HG03558 (cell line): ENCODE data around the gene COL23A1.

ENCODE experiments used
- ATAC-seq: cut with Tn5 transposase; IDR thresholded peaks from one replicate; pipeline ENCODE4 v1.9.1; 2021; ENCODE audit warnings: moderate number of reproducible peaks; ENCODE audit not compliant: unreplicated experiment; ENCODE audit errors: extremely low read depth

The COL23A1 gene

DNA sequence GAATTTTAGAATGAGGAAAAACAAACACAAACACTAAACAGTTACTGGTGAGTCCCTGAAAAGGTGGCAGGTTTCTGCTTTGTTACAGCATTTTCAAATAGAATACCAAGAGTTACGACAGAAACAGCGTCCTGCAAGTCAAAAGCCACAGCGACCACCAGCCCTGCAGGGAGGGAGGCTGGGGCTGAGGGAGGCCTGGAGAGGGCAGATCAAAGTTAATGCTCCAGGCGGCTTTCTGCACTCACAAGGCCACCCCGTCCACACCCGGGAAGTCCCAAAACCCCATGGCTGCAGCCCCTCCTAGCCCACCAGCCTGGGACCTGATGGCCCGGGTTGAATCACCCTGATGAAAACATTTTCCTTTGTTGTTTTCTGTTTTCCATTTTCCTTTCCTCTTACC is 29.3 kb downstream of the COL23A1 start:
- no peak for ATAC-seq

DNA sequence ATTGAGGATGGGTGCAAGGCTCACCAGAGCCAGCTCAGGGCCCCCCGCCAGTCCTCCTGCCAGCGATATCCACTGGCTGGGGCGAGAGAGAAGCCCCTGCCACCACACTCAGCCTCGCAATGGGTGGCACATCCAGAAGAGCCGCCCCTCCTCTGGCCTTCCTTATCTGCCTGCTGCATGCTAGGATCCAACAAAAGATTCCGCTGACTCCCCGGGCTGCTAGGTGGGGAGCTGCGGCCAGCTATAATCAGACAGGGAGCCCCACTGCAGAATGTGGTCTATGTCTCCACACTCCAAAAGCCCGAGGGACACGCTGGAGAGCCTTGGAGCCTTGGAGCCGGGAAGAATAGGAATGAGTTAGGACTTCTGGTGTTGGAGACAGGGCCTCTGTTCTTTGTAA is 32.8 kb downstream of the COL23A1 start:
- ATAC-seq: no peak

GRCh38 chr5:178555771-178556211 is 34.4 kb downstream of the COL23A1 start:
- ATAC-seq: no peak

GRCh38 chr5:178555005-178555404 is 35.2 kb downstream of the COL23A1 start:
- no peak for ATAC-seq

- no peak for ATAC-seq
These were observed 35.9 kb downstream of the COL23A1 start for GRCh38 chr5:178554311-178554710.

DNA sequence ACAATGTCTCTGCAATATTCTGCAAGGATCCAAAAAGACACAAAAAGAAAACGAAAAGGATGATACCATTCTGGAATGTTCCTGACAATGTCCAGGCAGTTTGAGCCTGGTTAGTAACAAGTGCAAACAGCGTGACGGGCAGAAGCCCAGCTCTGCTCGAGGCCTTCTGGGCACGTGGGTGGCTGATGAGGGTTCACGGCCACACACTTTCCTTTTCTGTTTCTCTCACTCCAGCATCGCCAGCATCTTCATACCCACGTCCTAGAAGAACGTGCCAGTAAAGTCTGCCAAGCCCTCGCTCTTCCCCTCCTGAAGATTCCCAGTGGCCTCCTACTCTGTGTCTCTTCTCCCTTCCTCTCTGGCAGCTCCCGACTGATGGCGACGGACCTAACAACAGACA is 36.7 kb downstream of the COL23A1 start:
- ATAC-seq: no peak

GRCh38 chr5:178551468-178551867 is 38.7 kb downstream of the COL23A1 start:
- ATAC-seq: no peak

DNA sequence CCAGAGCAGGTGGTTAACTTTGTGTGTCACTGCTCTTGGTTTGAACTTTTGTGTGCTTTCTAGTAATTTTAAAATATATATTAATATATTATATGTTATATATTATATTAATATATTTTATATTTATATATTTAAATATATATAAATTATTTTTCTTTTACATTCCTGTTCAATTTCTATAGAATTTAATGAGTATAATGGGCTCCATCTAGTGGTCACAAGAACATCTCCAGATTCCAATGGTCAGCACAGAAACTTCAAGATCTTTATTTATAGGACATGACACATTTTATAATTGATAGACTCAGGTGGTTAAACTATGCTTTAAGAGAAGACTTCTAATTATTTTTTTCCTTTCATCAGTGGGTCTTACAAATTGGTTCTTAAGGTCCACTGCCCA is 39.1 kb downstream of the COL23A1 start:
- no peak for ATAC-seq

GRCh38 chr5:178548746-178549145 is 41.4 kb downstream of the COL23A1 start:
- no peak for ATAC-seq

DNA sequence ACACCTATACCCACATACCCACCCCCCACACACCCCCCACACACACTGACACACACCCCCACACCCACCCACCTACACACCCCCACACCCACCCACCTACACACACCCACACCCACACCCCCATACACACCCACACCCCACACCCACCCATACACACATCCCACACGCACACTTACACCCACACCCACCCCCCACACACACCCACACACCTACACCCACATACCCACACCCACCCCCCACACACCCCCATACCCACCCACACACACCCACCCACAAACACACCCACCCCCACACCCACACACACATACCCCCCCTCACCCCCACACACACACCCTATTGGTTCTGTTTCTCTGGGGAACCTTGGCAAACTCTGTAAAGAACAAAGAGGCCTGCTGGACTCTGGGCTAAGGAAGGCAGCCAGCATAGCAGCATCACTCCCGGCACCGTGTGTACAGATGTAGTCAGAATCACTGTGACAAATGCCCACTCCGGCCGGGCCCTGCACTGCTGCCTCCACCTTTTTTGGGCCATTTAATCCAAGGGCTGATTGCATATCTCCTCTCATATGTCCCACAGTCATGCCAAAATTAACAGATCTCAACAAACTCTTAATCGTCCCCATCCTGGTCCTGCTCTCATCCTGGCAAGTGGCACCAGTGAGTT is 42.3 kb downstream of the COL23A1 start:
- ATAC-seq: no peak

DNA sequence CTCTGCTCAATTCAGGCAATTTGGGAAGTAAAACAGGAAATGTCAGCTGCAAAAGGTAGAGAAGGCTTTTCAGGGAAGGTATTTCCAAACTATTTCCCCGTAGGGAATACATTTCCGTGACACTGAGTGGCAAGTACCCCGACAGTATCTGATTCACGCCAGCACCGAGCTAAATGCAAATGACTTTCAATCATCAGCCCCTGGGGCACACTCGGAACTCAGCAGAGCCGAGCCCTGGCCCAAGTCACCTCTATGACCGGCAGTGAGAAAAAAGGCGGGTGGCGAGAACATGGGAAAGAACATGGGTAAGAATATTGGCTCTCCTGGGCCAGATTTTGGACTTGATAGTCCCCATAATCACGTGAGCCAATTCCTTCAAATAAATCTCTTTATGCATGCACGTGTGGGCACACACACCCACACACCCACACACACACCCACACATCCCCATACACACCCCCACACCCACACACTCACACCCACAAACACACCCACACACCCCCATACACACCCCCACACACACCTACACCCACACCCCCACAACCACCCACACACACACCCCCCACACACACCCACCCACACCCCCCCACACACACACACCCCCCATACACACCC is 43.0 kb downstream of the COL23A1 start:
- no peak for ATAC-seq

GRCh38 chr5:178546675-178547033 is 43.5 kb downstream of the COL23A1 start:
- no peak for ATAC-seq

GRCh38 chr5:178545941-178546674 is 44.1 kb downstream of the COL23A1 start:
- ATAC-seq: no peak

GRCh38 chr5:178545176-178545575 is 45.0 kb downstream of the COL23A1 start:
- ATAC-seq: no peak

GRCh38 chr5:178544166-178544834 is 45.9 kb downstream of the COL23A1 start:
- ATAC-seq: no peak

- no peak for ATAC-seq
These were observed 47.7 kb downstream of the COL23A1 start for GRCh38 chr5:178542455-178542854.

DNA sequence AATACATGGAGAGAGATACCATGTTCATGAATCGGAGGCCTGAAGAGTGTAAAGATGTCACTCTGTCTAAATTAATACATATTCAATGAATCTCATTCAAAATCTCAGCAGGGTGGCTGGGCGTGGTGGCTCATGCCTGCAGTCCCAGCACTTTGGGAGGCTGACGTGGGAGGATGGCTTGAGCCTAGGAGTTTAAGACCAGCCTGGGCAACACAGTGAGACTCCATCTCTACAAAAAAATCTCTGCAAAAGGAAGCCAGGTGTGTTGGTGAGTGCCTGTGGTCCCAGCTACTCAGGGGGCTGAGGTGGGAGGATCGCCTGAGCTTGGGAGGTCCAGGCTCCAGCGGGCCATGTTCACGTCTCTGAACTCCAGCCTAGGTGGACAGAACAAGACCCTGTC is 49.7 kb downstream of the COL23A1 start:
- ATAC-seq: no peak

GRCh38 chr5:178538741-178539229 is 51.4 kb downstream of the COL23A1 start:
- no peak for ATAC-seq

DNA sequence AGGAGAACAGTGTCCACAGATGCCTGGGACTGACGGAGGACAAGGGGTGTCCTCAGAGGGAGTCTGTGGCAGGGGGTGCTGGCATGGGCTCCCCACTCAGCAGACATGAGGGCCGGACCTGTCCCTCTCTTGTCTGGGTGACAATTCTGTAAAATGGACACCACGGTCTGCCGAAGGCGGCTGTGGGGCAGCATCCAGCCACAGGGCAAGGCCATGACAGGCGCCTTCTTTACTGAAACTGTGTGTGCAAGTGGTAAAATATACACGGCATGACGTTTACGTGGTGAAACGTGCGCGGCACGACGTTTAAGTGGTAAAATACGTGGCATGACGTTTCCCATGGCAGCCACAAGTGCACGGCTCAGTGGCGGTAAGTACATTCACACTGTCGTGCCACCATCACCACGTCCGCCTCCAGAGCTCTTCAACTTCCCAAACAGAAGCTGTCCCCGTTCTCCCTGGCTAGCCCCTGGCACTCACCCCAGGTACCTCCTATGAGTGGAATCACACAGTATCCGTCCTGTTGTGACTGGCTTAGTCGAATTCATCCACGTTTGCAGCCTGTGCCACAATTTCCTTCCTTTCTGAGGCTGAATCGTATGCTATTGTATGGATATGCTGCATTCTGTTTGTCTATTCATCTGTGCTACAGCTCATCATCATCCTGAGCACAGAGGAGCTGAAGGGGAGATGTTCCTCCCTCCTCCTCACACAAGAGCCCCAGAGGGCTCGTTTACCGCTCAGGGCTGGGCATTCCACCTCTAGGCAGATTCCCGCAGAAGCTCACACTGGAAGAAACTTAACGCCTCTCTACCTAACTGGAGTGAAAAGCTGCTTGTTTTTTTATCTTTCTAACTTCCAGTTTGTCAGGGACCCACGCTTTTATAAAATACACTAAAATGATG is 52.5 kb downstream of the COL23A1 start:
- no peak for ATAC-seq
